Ishikawa (cell line): ENCODE measurements around the gene CLDND2.

Source experiments
- CEBPB ChIP-seq: IDR thresholded peaks from 2 replicates; pipeline ENCODE4 v1.6.1; 2012
- CREB1 ChIP-seq: IDR thresholded peaks from 2 replicates; pipeline ENCODE4 v1.6.1; 2012; ENCODE audit warnings: low read depth
- EP300 ChIP-seq: IDR thresholded peaks from 2 replicates; pipeline ENCODE4 v1.6.1; 2012; ENCODE audit warnings: borderline replicate concordance
- RAD21 ChIP-seq: IDR thresholded peaks from 2 replicates; pipeline ENCODE4 v1.6.1; 2012; ENCODE audit warnings: low read depth
- TCF12 ChIP-seq: IDR thresholded peaks from 2 replicates; pipeline ENCODE4 v1.6.1; 2012; ENCODE audit warnings: low read depth
- TF ChIP-seq, protein P1 (sequence below): IDR thresholded peaks from 2 replicates; pipeline ENCODE4 v1.6.1; 2012
- TF ChIP-seq, protein P2 (sequence below): IDR thresholded peaks from 2 replicates; pipeline ENCODE4 v1.6.1; 2012; ENCODE audit warnings: low read depth, mild to moderate bottlenecking

DNA sequence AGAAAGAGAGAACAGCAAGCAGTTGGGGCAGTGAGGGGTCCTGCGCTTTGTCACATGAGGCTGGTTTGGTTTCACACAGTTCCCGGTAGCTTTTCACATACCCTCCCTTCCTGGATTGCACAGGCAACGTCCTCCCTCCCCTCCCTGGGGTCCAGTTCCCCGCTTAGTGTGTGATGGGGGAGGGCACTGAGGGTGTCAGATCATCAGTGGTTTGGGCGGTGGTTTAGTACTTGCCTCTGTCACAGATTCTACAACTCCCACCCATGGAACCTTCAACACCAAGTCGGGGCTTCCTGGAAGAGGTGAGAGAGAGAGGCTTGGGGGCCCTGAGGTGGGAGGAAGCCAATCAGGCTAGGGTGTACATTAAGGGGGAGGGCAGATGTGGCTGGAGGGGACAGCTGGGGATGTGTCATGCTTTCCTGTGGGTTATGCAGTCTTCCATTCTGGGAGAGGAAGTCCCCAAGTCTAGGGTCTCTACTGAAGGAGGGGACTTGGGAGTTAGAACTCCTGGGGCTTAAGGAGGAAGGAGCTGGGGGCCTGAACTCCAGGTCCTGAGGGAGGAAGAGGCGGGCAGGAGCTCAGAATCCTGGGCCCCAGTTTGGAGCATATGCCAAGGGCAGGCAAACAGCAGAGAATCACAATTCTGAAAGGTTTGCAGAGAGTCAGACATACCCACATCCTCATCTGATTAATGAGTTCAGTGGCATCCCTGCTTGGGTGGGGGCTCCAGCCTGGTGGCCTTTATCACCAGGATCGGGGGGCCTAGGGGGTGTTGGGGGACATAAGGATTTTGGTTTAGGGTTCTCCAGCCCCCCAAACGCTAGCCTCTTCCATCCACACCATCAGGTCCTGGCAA is 4.1 kb upstream of the CLDND2 start, which contains the start of gene NKG7:
- TF ChIP-seq RAD21 = no peak
- TF ChIP-seq, protein P1, sequence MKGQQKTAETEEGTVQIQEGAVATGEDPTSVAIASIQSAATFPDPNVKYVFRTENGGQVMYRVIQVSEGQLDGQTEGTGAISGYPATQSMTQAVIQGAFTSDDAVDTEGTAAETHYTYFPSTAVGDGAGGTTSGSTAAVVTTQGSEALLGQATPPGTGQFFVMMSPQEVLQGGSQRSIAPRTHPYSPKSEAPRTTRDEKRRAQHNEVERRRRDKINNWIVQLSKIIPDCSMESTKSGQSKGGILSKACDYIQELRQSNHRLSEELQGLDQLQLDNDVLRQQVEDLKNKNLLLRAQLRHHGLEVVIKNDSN = no peak
- no peak for TF ChIP-seq CEBPB
- no peak for TF ChIP-seq CREB1
- TF ChIP-seq TCF12 = no peak
- TF ChIP-seq, protein P2, sequence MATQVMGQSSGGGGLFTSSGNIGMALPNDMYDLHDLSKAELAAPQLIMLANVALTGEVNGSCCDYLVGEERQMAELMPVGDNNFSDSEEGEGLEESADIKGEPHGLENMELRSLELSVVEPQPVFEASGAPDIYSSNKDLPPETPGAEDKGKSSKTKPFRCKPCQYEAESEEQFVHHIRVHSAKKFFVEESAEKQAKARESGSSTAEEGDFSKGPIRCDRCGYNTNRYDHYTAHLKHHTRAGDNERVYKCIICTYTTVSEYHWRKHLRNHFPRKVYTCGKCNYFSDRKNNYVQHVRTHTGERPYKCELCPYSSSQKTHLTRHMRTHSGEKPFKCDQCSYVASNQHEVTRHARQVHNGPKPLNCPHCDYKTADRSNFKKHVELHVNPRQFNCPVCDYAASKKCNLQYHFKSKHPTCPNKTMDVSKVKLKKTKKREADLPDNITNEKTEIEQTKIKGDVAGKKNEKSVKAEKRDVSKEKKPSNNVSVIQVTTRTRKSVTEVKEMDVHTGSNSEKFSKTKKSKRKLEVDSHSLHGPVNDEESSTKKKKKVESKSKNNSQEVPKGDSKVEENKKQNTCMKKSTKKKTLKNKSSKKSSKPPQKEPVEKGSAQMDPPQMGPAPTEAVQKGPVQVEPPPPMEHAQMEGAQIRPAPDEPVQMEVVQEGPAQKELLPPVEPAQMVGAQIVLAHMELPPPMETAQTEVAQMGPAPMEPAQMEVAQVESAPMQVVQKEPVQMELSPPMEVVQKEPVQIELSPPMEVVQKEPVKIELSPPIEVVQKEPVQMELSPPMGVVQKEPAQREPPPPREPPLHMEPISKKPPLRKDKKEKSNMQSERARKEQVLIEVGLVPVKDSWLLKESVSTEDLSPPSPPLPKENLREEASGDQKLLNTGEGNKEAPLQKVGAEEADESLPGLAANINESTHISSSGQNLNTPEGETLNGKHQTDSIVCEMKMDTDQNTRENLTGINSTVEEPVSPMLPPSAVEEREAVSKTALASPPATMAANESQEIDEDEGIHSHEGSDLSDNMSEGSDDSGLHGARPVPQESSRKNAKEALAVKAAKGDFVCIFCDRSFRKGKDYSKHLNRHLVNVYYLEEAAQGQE = no peak
- no peak for TF ChIP-seq EP300
